H1 (cell line): ENCODE data around the gene BPGM. TPM values are rescaled to one million over a fixed set of nuclear protein-coding genes. Genes with fewer than 3 reads are reported as not detected.

Experiments used
- JUND ChIP-seq: IDR thresholded peaks from 2 replicates; pipeline ENCODE4 v1.6.1; 2011; ENCODE audit warnings: mild to moderate bottlenecking, improper control_type of control experiment, low read length
- KDM5A ChIP-seq: fragments of 200-600 bp; IDR thresholded peaks from 2 replicates; pipeline ENCODE4 v1.7.1; 2012; ENCODE audit warnings: mild to moderate bottlenecking, low read length, inconsistent platforms, mixed read lengths
- polyA plus RNA-seq, 7 experiments: library from polyadenylated mRNA; depleted of rRNA in 3 of 7; stranded (reverse) in 5 of 7; unstranded in 2 of 7; fragments of >200 nt in 5 of 7; fragments of 200-250 nt in 2 of 7; gene quantifications; 1 replicate in 5 of 7; 2 replicates in 1 of 7; 4 replicates in 1 of 7; pipeline versions ENCODE4 v1.2.1 to v1.2.3, GENCODE V29; 2011 to 2013; ENCODE audit warnings: missing spikeins in 2 of 7, mixed read lengths in 2 of 7
- total RNA-seq: library from RNA; stranded (reverse); fragmentation: NEBNext Ultra II Directional; extraction: Animal tissue kit (Norgen Biotek cat#: 25700); gene quantifications from 2 replicates; pipeline ENCODE4 v1.2.1, GENCODE V29; 2021
- TF ChIP-seq, protein P1 (sequence below): fragments of 300-600 bp; sonication (generic); IDR thresholded peaks from 2 replicates; pipeline ENCODE4 v1.7.1; 2012; ENCODE audit warnings: low read length, moderate library complexity, mild to moderate bottlenecking, inconsistent platforms; ENCODE audit not compliant: insufficient replicate concordance

The BPGM gene
- total and polyA plus RNA-seq, 2 of the 8 experiments (the other 6 are each of a cell fraction or from before 2014, with no cell fraction given) = 9.7 to 15.3 TPM

DNA sequence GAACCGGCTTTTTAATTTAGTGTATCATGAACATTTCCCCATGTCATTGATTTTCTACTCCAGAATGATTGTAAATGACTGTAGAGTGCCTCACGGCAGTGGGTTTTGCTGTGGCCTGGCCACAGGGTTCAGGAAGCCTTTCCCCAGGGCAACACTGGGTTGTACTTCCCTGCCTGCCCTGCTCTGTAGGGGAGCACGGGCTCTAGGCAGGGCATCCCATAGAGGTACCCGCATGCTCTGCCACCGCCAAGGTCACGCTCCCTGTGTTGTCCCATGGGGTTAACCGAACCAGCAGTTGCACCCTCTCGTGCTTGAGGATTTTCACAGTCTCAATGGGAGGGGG, 63.8 kb downstream of the BPGM start (continued):
- TF ChIP-seq, protein P1, sequence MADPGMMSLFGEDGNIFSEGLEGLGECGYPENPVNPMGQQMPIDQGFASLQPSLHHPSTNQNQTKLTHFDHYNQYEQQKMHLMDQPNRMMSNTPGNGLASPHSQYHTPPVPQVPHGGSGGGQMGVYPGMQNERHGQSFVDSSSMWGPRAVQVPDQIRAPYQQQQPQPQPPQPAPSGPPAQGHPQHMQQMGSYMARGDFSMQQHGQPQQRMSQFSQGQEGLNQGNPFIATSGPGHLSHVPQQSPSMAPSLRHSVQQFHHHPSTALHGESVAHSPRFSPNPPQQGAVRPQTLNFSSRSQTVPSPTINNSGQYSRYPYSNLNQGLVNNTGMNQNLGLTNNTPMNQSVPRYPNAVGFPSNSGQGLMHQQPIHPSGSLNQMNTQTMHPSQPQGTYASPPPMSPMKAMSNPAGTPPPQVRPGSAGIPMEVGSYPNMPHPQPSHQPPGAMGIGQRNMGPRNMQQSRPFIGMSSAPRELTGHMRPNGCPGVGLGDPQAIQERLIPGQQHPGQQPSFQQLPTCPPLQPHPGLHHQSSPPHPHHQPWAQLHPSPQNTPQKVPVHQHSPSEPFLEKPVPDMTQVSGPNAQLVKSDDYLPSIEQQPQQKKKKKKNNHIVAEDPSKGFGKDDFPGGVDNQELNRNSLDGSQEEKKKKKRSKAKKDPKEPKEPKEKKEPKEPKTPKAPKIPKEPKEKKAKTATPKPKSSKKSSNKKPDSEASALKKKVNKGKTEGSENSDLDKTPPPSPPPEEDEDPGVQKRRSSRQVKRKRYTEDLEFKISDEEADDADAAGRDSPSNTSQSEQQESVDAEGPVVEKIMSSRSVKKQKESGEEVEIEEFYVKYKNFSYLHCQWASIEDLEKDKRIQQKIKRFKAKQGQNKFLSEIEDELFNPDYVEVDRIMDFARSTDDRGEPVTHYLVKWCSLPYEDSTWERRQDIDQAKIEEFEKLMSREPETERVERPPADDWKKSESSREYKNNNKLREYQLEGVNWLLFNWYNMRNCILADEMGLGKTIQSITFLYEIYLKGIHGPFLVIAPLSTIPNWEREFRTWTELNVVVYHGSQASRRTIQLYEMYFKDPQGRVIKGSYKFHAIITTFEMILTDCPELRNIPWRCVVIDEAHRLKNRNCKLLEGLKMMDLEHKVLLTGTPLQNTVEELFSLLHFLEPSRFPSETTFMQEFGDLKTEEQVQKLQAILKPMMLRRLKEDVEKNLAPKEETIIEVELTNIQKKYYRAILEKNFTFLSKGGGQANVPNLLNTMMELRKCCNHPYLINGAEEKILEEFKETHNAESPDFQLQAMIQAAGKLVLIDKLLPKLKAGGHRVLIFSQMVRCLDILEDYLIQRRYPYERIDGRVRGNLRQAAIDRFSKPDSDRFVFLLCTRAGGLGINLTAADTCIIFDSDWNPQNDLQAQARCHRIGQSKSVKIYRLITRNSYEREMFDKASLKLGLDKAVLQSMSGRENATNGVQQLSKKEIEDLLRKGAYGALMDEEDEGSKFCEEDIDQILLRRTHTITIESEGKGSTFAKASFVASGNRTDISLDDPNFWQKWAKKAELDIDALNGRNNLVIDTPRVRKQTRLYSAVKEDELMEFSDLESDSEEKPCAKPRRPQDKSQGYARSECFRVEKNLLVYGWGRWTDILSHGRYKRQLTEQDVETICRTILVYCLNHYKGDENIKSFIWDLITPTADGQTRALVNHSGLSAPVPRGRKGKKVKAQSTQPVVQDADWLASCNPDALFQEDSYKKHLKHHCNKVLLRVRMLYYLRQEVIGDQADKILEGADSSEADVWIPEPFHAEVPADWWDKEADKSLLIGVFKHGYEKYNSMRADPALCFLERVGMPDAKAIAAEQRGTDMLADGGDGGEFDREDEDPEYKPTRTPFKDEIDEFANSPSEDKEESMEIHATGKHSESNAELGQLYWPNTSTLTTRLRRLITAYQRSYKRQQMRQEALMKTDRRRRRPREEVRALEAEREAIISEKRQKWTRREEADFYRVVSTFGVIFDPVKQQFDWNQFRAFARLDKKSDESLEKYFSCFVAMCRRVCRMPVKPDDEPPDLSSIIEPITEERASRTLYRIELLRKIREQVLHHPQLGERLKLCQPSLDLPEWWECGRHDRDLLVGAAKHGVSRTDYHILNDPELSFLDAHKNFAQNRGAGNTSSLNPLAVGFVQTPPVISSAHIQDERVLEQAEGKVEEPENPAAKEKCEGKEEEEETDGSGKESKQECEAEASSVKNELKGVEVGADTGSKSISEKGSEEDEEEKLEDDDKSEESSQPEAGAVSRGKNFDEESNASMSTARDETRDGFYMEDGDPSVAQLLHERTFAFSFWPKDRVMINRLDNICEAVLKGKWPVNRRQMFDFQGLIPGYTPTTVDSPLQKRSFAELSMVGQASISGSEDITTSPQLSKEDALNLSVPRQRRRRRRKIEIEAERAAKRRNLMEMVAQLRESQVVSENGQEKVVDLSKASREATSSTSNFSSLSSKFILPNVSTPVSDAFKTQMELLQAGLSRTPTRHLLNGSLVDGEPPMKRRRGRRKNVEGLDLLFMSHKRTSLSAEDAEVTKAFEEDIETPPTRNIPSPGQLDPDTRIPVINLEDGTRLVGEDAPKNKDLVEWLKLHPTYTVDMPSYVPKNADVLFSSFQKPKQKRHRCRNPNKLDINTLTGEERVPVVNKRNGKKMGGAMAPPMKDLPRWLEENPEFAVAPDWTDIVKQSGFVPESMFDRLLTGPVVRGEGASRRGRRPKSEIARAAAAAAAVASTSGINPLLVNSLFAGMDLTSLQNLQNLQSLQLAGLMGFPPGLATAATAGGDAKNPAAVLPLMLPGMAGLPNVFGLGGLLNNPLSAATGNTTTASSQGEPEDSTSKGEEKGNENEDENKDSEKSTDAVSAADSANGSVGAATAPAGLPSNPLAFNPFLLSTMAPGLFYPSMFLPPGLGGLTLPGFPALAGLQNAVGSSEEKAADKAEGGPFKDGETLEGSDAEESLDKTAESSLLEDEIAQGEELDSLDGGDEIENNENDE = no peak
- no peak for TF ChIP-seq JUND
- TF ChIP-seq KDM5A = no peak
